Measurements from ENCODE around the gene CCDC192. TPM values are rescaled to one million over a fixed set of nuclear protein-coding genes. Genes with fewer than 3 reads are reported as not detected.

The CCDC192 gene
- total RNA-seq, 1 experiment from 2014 or later = 0.52 TPM

- no peak overlapping the region for H3K4me3 Mint-ChIP-seq
- no peaks in the 10 kb centered on the region for H3K36me3 Mint-ChIP-seq
- peaks cover 29% of the 10 kb centered on the region for H3K4me1 Mint-ChIP-seq
- H3K27ac Mint-ChIP-seq = no peak overlapping the region
- ChIA-PET POLR2A (no interaction called here), CTCF (interaction anchor here (0.9 kb wide), 1 partner anchor 84 kb away, joined by 3 read pairs; no protein-coding TSS in a partner anchor)
- no peak for DNase-seq (ENCODE audit: low spot score)
- H3K27me3 Mint-ChIP-seq (ENCODE audit: low read depth) = peaks cover 6% of the 10 kb centered on the region
- no peaks in the 10 kb centered on the region for H3K9me3 Mint-ChIP-seq
- no peak for ATAC-seq
- TF ChIP-seq ZNF281 (CRISPR knock-in tag; IDR thresholded peaks at IDR 0.05) (no peak), ELF4 (CRISPR knock-in tag; IDR thresholded peaks at IDR 0.05; ENCODE audit: low read depth) (no peak), ZNF219 (CRISPR knock-in tag; IDR thresholded peaks at IDR 0.05; ENCODE audit: borderline replicate concordance) (no peak), E2F5 (CRISPR knock-in tag; IDR thresholded peaks at IDR 0.05) (no peak), FOXP1 (CRISPR knock-in tag; IDR thresholded peaks at IDR 0.05; ENCODE audit: borderline replicate concordance) (no peak), CREB1 (CRISPR knock-in tag; IDR thresholded peaks at IDR 0.05) (no peak), ZNF317 (CRISPR knock-in tag; IDR thresholded peaks at IDR 0.05; ENCODE audit: borderline replicate concordance, low read depth) (no peak), CTCF (IDR thresholded peaks at IDR 0.05) (no peak)
Observed at GRCh38 chr5:127962491-127962890, 259.3 kb downstream of the CCDC192 start.

GRCh38 chr5:127963233-127963632 lies 260.0 kb downstream of the CCDC192 start:
- H3K4me3 Mint-ChIP-seq = no peak overlapping the region
- H3K9me3 Mint-ChIP-seq = no peaks in the 10 kb centered on the region
- DNase-seq (ENCODE audit: low spot score) (no peak), ATAC-seq (no peak)
- H3K27me3 Mint-ChIP-seq (ENCODE audit: low read depth) = peaks cover 5% of the 10 kb centered on the region
- H3K4me1 Mint-ChIP-seq = peaks cover 22% of the 10 kb centered on the region
- TF ChIP-seq CREB1 (CRISPR knock-in tag; IDR thresholded peaks at IDR 0.05) (no peak), ESRRA (CRISPR knock-in tag; IDR thresholded peaks at IDR 0.05; ENCODE audit: borderline replicate concordance) (no peak), E2F5 (CRISPR knock-in tag; IDR thresholded peaks at IDR 0.05) (no peak), ZNF138 (CRISPR knock-in tag; conservative IDR thresholded peaks at IDR 0.05) (no peak), SMAD4 (CRISPR knock-in tag; IDR thresholded peaks at IDR 0.05) (no peak), CREM (CRISPR knock-in tag; IDR thresholded peaks at IDR 0.05) (no peak), ZNF219 (CRISPR knock-in tag; IDR thresholded peaks at IDR 0.05; ENCODE audit: borderline replicate concordance) (no peak), KAT7 (CRISPR knock-in tag; IDR thresholded peaks at IDR 0.05; ENCODE audit: borderline replicate concordance) (no peak), FOXK1 (CRISPR knock-in tag; IDR thresholded peaks at IDR 0.05) (no peak), ATF3 (CRISPR knock-in tag; conservative IDR thresholded peaks at IDR 0.05) (no peak), NR2C2 (CRISPR knock-in tag; IDR thresholded peaks at IDR 0.05) (no peak), ZNF423 (CRISPR knock-in tag; IDR thresholded peaks at IDR 0.05) (no peak), PRRX2 (CRISPR knock-in tag; IDR thresholded peaks at IDR 0.05) (no peak), ARID4B (CRISPR knock-in tag; IDR thresholded peaks at IDR 0.05; ENCODE audit: borderline replicate concordance) (no peak), NFYB (CRISPR knock-in tag; conservative IDR thresholded peaks at IDR 0.05; ENCODE audit: low read depth) (no peak), NFATC4 (CRISPR knock-in tag; IDR thresholded peaks at IDR 0.05) (no peak)
- TF ChIP-seq, protein P1, sequence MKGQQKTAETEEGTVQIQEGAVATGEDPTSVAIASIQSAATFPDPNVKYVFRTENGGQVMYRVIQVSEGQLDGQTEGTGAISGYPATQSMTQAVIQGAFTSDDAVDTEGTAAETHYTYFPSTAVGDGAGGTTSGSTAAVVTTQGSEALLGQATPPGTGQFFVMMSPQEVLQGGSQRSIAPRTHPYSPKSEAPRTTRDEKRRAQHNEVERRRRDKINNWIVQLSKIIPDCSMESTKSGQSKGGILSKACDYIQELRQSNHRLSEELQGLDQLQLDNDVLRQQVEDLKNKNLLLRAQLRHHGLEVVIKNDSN (CRISPR knock-in tag; IDR thresholded peaks at IDR 0.05) = no peak
- no peaks in the 10 kb centered on the region for H3K36me3 Mint-ChIP-seq
- H3K27ac Mint-ChIP-seq = no peak overlapping the region
- CTCF ChIA-PET = interaction anchor here (0.9 kb wide), 1 partner anchor 85 kb away, joined by 3 read pairs; no protein-coding TSS in a partner anchor
- POLR2A ChIA-PET = no interaction called here

Data from WTC11 (cell line).